GM19239 (cell line): ENCODE data around the gene PLA2G4B.

Experiments
- DNase-seq: peaks from one replicate; pipeline ENCODE4 v3.0.0; 2011; ENCODE audit warnings: low spot score; ENCODE audit not compliant: insufficient read length
- FAIRE-seq: peaks from 2 replicates; lab custom pipeline; 2011; peaks lifted over from hg19 to GRCh38; lab: Jason Lieb, UNC

PLA2G4B gene

DNA sequence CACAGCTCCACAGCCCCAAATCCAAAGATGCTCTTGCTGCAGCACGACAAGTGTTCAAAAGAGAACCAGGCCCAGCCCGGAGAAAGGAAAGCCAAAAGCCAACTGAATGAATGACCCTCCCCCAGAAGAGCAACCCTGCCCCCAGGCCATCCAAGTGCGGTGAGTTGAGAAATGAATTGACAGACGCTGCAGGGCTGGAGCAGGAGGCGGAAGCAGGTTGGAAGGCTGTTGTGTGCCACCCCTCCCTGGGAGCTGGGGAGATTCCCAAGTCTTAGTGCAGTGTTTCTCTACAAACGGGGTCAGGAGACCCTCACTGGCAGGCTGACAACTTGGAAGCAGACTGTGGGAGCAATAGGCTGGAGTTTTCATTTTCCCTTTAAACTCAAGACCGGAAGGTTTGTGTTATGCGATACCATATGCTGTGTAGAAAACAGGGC lies 58.7 kb downstream of the PLA2G4B start:
- no peak for DNase-seq
- FAIRE-seq: no peak
